ENCODE measurements around the gene HDLBP. TPM values are rescaled to one million over a fixed set of nuclear protein-coding genes. Genes with fewer than 3 reads are reported as not detected.
"Not testable (repeated sequence)": the region's sequence is repeated elsewhere in the genome, so short reads cannot be mapped to it uniquely, and the experiment has no call there.

HDLBP gene
- total RNA-seq, 2 experiments from 2014 or later: 293 to 310 TPM

DNA sequence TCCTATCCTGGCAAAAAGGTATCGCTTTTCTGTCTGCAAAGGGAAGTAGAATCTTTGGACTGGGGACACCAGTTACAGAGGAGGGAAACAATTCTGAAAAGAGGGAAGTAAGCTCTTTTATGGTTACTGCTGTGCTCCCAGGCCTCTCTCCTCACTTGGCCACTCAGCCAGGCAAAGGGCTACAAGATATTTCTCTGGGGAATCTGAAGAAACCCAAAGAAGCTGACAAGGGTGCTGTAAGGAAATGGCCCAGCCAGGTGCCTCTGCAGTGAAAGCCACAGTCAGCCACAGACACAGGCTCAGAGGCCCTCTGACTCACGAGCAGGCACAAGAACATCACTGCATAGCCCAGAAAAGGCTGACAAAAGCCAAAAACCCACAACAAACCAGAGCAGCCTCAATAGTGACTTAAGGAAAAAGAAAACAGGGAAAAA, 5.8 kb downstream of the HDLBP start:
- ChIA-PET CTCF (no interaction called here), POLR2A (no interaction called here)

GRCh38 chr2:241308832-241309500, 6.5 kb downstream of the HDLBP start:
- CTCF ChIA-PET: no interaction called here

GRCh38 chr2:241308267-241308666, 7.2 kb downstream of the HDLBP start:
- ChIA-PET POLR2A (no interaction called here), CTCF (no interaction called here)

More at GRCh38 chr2:241308832-241309500, 6.5 kb downstream of the HDLBP start:
- POLR2A ChIA-PET: no interaction called here

- ChIA-PET CTCF (no interaction called here), POLR2A (interaction anchor here (0.6 kb wide), 1 partner anchor 427 kb away, joined by 4 read pairs; no protein-coding TSS in a partner anchor)
Measured at GRCh38 chr2:241307055-241307454, 8.4 kb downstream of the HDLBP start.

- CTCF ChIA-PET: no interaction called here
- POLR2A ChIA-PET: no interaction called here
Measured at GRCh38 chr2:241304039-241304670, 11.3 kb downstream of the HDLBP start.

DNA sequence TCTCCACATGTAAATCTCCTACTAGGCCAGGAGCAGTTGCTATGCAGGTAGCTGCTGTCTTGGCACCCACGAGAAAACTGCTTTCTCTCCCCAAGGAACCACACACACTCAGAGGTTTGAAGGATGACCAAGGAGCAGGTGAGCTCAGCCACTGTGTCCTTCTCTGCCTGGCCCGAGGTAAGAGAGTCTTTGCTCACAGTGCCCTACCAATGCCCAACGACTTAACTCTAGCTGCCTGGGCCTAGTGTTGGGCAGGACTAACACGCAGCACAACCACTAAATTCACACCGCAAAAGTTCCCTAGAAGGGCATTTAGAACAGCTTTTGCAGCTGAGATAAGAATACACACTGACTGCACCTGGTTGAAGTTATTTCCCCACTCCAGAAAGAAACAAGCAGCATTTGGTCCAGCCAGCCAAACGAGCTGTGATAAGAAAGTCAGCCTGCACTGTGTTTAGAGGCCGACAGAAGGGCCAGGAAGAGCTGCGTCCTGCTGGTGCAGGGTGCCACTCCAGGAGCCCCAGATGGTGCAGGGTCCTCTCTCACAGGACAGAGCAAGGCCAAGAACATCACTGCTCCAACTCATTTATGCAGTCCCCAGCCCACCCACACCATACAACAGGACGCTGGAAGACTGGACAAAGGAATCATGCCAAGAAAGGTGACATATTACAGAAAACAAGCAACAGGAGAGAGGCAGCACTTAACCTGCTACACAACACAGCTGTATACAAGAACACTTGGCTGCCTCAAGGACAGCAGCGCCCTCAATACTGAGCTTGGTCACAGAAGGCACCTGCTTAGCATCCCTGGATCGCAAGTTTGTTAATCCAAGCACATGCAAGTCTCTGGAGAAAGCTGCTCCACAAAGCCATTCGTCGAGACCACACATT, 12.5 kb downstream of the HDLBP start:
- ChIA-PET POLR2A (no interaction called here), CTCF (no interaction called here)

DNA sequence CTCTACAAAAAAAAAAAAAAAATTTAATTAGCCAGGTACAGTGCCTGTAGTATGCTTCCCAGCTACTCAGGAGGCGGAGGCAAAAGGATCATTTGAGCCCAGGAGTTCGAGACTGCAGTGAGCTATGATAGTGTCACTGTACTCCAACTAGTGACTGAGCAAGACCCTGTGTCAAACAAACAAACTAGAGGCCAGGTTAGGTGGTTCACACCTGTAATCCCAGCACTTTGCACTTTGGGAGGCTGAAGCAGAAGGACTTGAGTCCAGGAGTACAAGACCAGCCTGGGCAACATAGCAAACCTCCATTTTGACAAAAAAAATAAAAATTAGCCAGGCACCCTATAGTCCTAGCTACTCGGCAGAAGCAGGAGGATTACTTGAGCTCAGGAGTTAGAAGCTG, 13.4 kb downstream of the HDLBP start:
- ChIA-PET CTCF (no interaction called here), POLR2A (no interaction called here)

- ChIA-PET POLR2A (no interaction called here), CTCF (interaction anchor here (0.6 kb wide), 1 partner anchor 342 kb away, joined by 3 read pairs; no protein-coding TSS in a partner anchor)
Measured at GRCh38 chr2:241300000-241300399, 15.5 kb downstream of the HDLBP start.

DNA sequence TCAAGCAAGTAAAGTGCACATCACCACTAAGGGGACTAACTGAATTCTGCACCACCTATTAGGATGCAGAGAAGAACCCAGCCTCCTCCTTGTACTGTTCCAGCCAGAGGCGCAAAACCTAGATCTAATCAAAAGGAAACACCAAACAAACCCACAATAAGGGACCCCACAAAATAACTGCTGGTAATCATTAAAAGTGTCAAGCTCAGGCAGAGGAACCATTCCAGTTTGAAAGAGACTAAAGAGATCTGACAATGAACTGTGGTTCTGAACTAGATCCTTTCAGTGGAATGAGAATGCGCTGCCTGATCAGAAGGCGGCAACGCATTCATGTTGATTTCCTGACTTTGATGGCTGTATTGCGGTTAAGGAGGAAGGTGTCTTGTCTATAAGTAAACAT, 16.8 kb downstream of the HDLBP start:
- ChIA-PET CTCF (interaction anchor here (1.3 kb wide), 1 partner anchor 11 kb away, joined by 4 read pairs; no protein-coding TSS in a partner anchor), POLR2A (interaction anchor here (0.7 kb wide), 1 partner anchor 14 kb away, joined by 10 read pairs; no protein-coding TSS in a partner anchor)

DNA sequence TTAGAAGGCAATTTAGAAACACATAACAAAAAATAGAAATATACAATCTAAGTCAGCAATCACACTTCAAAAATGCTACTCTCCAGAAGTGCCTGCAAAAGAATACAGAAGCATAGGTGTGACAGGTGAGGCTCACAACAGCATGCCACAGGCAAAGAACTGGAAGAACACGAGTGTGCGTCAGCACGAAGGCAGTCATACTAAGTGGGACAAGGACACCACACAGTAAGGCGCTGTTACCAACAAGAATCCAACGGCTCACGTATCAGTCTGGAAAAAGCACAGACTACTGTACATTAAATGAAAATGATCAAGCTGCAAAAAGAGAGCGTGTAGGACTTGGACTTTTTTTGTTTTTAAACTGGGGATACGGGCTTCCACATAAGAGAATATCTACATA, 18.7 kb downstream of the HDLBP start:
- CTCF ChIA-PET: no interaction called here
- POLR2A ChIA-PET: no interaction called here

DNA sequence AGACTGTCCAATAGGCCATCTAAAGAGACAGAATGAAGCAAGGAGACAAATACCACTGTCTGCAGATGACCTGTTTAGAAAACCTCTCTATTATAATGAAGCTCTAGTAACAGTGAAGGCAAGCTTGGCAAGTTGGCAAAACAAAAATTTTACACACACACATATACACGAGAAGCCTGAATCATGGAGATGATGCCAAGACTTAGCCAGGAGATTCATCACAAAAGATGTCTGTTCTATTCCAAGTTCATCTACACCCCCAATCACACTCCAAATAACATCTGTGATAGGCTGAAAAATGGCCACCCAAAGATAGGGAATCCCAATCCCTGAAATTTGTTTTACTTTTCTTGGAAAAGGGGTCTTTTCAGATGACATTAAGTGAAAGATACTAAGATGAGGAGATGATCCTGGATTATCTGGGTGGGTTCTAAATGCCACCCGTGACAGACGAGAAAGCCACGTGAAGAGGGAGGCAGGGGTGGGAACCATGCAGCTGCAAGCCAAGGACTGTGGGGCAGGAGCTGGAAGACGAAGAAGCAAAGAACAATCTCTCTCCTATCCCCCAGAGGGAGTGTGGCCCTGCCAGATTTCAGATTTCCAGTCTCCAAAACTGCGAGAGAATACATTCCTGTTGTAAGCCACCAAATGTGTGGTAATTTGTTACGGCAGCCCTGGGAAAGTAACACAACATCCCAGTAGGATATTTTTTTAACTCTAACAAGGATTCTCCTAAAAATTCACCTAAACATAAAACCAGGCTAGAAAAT, 20.0 kb downstream of the HDLBP start:
- POLR2A ChIA-PET: no interaction called here
- CTCF ChIA-PET: interaction anchor here (0.6 kb wide), 1 partner anchor 426 kb away, joined by 3 read pairs; no protein-coding TSS in a partner anchor

- POLR2A ChIA-PET: not testable (repeated sequence)
- CTCF ChIA-PET: interaction anchor here (0.9 kb wide), 1 partner anchor 32 kb away, joined by 3 read pairs; no protein-coding TSS in a partner anchor
Measured at GRCh38 chr2:241293378-241293797, 22.1 kb downstream of the HDLBP start.

DNA sequence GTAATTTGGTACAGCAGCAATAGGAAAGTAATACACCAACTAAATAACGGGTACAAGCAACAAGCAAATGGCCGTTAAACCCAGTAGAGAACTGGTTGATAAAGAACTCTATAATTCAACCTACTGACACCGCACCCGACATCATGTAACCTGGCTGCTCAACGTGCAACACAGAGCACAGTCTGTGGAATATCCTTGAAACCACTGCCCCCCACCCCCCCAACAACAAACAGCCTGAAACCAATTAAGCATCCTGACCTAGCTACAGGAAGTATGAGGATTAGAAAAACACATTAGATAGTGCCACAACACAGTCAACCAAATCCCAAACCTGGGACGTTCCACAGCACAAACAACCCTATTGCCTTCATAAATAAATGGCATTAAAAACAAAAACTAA, 23.5 kb downstream of the HDLBP start:
- ChIA-PET POLR2A (no interaction called here), CTCF (no interaction called here)

DNA sequence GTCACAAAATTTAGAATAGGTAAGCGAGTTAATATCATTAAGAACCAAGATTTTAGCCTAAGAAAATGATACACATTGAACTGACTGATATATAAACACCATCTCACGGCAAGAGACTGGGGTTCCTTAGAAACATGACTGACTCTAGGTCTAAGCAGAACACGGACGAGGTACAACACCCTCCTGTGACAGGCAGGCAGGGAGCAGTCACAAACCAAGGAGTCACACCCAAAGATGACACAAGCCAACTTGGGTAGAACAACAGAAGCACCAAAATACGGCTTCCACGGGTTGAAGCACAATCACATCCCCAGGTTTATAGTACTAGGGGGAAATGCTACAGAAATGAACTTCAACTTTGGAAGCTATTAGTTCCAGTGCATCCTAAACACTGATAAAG, 24.3 kb downstream of the HDLBP start:
- POLR2A ChIA-PET: no interaction called here
- CTCF ChIA-PET: interaction anchor here (0.7 kb wide), 1 partner anchor 184 kb away, joined by 4 read pairs; no protein-coding TSS in a partner anchor

DNA sequence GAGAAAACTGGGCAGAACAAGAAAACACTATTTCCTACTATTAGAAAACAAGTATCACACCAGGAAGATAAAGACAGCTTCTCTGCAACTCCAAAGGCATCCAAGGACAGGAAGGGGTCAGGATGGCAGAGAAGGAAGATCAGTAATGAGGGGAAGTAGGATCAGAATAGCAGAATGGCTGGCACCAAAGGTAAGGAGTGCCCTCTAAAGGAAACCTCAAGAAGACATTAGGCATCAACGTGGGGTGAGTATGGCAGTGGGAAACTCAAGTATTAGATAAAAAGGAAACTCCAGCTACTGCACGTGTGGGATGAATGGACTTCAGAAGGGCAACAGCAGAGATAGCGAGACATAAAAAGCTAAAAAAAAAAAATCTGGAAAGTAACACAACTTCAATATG, 25.9 kb downstream of the HDLBP start:
- CTCF ChIA-PET: no interaction called here
- POLR2A ChIA-PET: no interaction called here

DNA sequence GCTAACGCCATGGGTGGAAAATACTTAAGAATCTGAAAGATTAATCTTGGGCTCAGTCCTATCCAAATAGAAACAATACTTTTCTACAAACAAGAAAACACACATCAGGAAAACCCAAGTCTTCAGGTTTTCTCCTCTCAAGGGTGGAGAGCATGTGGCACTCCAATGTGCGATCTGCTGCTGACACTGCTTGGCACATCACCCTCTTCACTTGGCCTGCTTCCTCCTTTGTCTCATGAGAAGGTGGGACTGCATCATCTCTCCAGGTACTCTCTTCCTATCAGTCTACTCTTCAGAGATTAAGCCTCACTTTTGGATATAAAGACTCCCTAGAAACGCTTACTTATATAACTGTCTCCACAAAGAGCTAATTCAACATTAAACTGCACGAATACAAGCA, 26.4 kb downstream of the HDLBP start:
- ChIA-PET POLR2A (no interaction called here), CTCF (no interaction called here)

GRCh38 chr2:241288324-241288888, 27.1 kb downstream of the HDLBP start:
- CTCF ChIA-PET: interaction anchor here (1.6 kb wide), 1 partner anchor 10 kb away, joined by 4 read pairs; no protein-coding TSS in a partner anchor
- POLR2A ChIA-PET: no interaction called here

GRCh38 chr2:241286348-241287090, 29.0 kb downstream of the HDLBP start:
- POLR2A ChIA-PET: no interaction called here
- CTCF ChIA-PET: no interaction called here

DNA sequence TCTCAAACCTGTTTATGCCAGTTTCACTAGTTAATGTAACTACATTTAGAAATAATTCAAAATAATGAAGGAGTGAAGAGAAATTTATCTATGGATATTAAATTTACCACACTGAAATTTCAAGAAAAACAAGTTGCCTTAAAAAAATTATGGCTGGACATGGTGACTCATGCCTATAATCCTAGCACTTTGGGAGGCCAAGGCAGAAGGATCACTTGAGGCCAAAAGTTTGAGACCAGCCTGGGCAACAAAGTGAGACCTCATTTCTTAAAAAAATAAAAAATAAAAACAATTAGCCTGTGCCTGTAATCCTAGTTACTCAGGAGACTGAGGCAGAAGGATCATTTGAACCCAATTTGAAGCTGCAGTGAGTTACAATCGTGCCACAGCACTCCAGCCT, 29.9 kb downstream of the HDLBP start:
- CTCF ChIA-PET: no interaction called here
- POLR2A ChIA-PET: no interaction called here

All from activated CD8-positive, alpha-beta memory T cell treated with anti-CD3 and anti-CD28 coated beads for 36 hours (primary cell).